ENCODE measurements around the gene CST9. TPM values are rescaled to one million over a fixed set of nuclear protein-coding genes. Genes with fewer than 3 reads are reported as not detected.
"Not testable (repeated sequence)": the region's sequence is repeated elsewhere in the genome, so short reads cannot be mapped to it uniquely, and the experiment has no call there.

CST9 gene
- total RNA-seq, 1 donor from 2014 or later, result not detected

GRCh38 chr20:23582293-23582692 lies 23.4 kb downstream of the CST9 start:
- H3K36me3 Mint-ChIP-seq, result no peaks in the 10 kb centered on the region
- TF ChIP-seq CTCF (conservative IDR thresholded peaks at IDR 0.05), result no peak
- H3K4me3 Mint-ChIP-seq, result no peak overlapping the region
- no peaks in the 10 kb centered on the region for H3K4me1 Mint-ChIP-seq (ENCODE audit: unreplicated experiment)
- peaks cover 4% of the 10 kb centered on the region for H3K27me3 Mint-ChIP-seq
- H3K9me3 Mint-ChIP-seq, result no peaks in the 10 kb centered on the region
- DNase-seq (ENCODE audit: extremely low spot score, unreplicated experiment), result no peak
- no peak overlapping the region for H3K27ac Mint-ChIP-seq

- not testable (repeated sequence) for H3K36me3 Mint-ChIP-seq; H3K27ac Mint-ChIP-seq; H3K4me3 Mint-ChIP-seq; H3K9me3 Mint-ChIP-seq; DNase-seq (ENCODE audit: extremely low spot score, unreplicated experiment); H3K27me3 Mint-ChIP-seq; H3K4me1 Mint-ChIP-seq (ENCODE audit: unreplicated experiment)
Measured at GRCh38 chr20:23581833-23582232, 23.9 kb downstream of the CST9 start.

- H3K9me3 Mint-ChIP-seq, result no peaks in the 10 kb centered on the region
- no peak for DNase-seq (ENCODE audit: extremely low spot score, unreplicated experiment)
- H3K4me1 Mint-ChIP-seq (ENCODE audit: unreplicated experiment), result no peaks in the 10 kb centered on the region
- no peak overlapping the region for H3K27ac Mint-ChIP-seq
- H3K4me3 Mint-ChIP-seq, result no peak overlapping the region
- H3K36me3 Mint-ChIP-seq, result no peaks in the 10 kb centered on the region
- no peaks in the 10 kb centered on the region for H3K27me3 Mint-ChIP-seq
- TF ChIP-seq CTCF (conservative IDR thresholded peaks at IDR 0.05), result no peak
Measured at GRCh38 chr20:23574977-23575376, 30.7 kb downstream of the CST9 start.

- no peak for DNase-seq (ENCODE audit: extremely low spot score, unreplicated experiment)
- Mint-ChIP-seq H3K36me3 (no peaks in the 10 kb centered on the region), H3K27ac (no peak overlapping the region), H3K9me3 (no peaks in the 10 kb centered on the region), H3K27me3 (no peaks in the 10 kb centered on the region), H3K4me3 (no peak overlapping the region), H3K4me1 (ENCODE audit: unreplicated experiment) (no peaks in the 10 kb centered on the region)
- no peak for TF ChIP-seq CTCF (conservative IDR thresholded peaks at IDR 0.05)
Measured at GRCh38 chr20:23570178-23570760, 35.4 kb downstream of the CST9 start.

GRCh38 chr20:23569570-23569969 lies 36.1 kb downstream of the CST9 start:
- DNase-seq (ENCODE audit: extremely low spot score, unreplicated experiment), result no peak
- H3K9me3 Mint-ChIP-seq, result no peaks in the 10 kb centered on the region
- no peak overlapping the region for H3K27ac Mint-ChIP-seq
- no peaks in the 10 kb centered on the region for H3K36me3 Mint-ChIP-seq
- TF ChIP-seq CTCF (conservative IDR thresholded peaks at IDR 0.05), result no peak
- no peaks in the 10 kb centered on the region for H3K27me3 Mint-ChIP-seq
- no peak overlapping the region for H3K4me3 Mint-ChIP-seq
- no peaks in the 10 kb centered on the region for H3K4me1 Mint-ChIP-seq (ENCODE audit: unreplicated experiment)

GRCh38 chr20:23568971-23569330 lies 36.8 kb downstream of the CST9 start:
- Mint-ChIP-seq H3K4me3 (no peak overlapping the region), H3K9me3 (no peaks in the 10 kb centered on the region), H3K36me3 (no peaks in the 10 kb centered on the region), H3K27me3 (no peaks in the 10 kb centered on the region), H3K27ac (no peak overlapping the region), H3K4me1 (ENCODE audit: unreplicated experiment) (no peaks in the 10 kb centered on the region)
- DNase-seq (ENCODE audit: extremely low spot score, unreplicated experiment), result no peak
- no peak for TF ChIP-seq CTCF (conservative IDR thresholded peaks at IDR 0.05)
